Fibroblast of lung (primary cell): ENCODE results near the gene FBXO47. TPM values are rescaled to one million over a fixed set of nuclear protein-coding genes. Genes with fewer than 3 reads are reported as not detected.

Source experiments
- DNase-seq, 2 donors: peaks; one replicate each; pipeline versions ENCODE4 v3.0.0 to v3.0.0-alpha.2; 2010; ENCODE audit warnings: low read depth in 2 of 2
- H2AFZ ChIP-seq: 2 replicates; pipeline ENCODE4 v1.5.1; 2012; ENCODE audit warnings: low read length, control low read depth, inconsistent platforms
- H3K27ac ChIP-seq: 2 replicates; pipeline ENCODE4 v1.5.1; 2011; ENCODE audit warnings: low read length, control low read depth; ENCODE audit not compliant: insufficient read depth
- H3K27me3 ChIP-seq: 2 replicates; pipeline ENCODE4 v1.5.1; 2011; ENCODE audit warnings: mild to moderate bottlenecking, low read length; ENCODE audit not compliant: control insufficient read depth, insufficient read depth
- H3K36me3 ChIP-seq: 2 replicates; pipeline ENCODE4 v1.5.1; 2011; ENCODE audit warnings: low read length; ENCODE audit not compliant: control insufficient read depth, insufficient read depth
- H3K4me1 ChIP-seq: 2 replicates; pipeline ENCODE4 v1.5.1; 2011; ENCODE audit warnings: low read length; ENCODE audit not compliant: control insufficient read depth, insufficient read depth; ENCODE audit errors: extremely low read depth
- H3K4me2 ChIP-seq: 2 replicates; pipeline ENCODE4 v1.5.1; 2011; ENCODE audit warnings: low read length, control low read depth; ENCODE audit not compliant: insufficient read depth; ENCODE audit errors: extremely low read depth
- H3K4me3 ChIP-seq, 4 experiments: fragments of 200-600 bp in 1 of 4; sonication (generic) in 1 of 4; replicated peaks in 1 of 4; 2 replicates each; pipeline ENCODE4 v1.5.1; 2011 to 2016; ENCODE audit warnings: low read length in 4 of 4, low read depth in 3 of 4, mild to moderate bottlenecking in 3 of 4, control low read depth in 2 of 4, inconsistent platforms in 1 of 4, mixed read lengths in 1 of 4; ENCODE audit not compliant: insufficient read depth in 1 of 4; ENCODE audit errors: control extremely low read depth in 1 of 4
- H3K79me2 ChIP-seq: 2 replicates; pipeline ENCODE4 v1.5.1; 2012; ENCODE audit warnings: mild to moderate bottlenecking, low read length, inconsistent platforms; ENCODE audit not compliant: control insufficient read depth, insufficient read depth
- H3K9ac ChIP-seq: 2 replicates; pipeline ENCODE4 v1.5.1; 2011; ENCODE audit warnings: mild to moderate bottlenecking, low read length, control low read depth; ENCODE audit not compliant: insufficient read depth
- H3K9me3 ChIP-seq: 2 replicates; pipeline ENCODE4 v1.5.1; 2012; ENCODE audit warnings: low read depth, low read length; ENCODE audit not compliant: control insufficient read depth, insufficient read depth
- H4K20me1 ChIP-seq: 2 replicates; pipeline ENCODE4 v1.5.1; 2011; ENCODE audit warnings: low read length; ENCODE audit not compliant: control insufficient read depth, insufficient read depth; ENCODE audit errors: extremely low read depth
- EZH2 ChIP-seq: IDR thresholded peaks from 2 replicates; pipeline ENCODE4 v1.5.1; 2012; ENCODE audit warnings: low read length, control low read depth, mild to moderate bottlenecking; ENCODE audit errors: missing control alignments
- polyA plus RNA-seq, 2 donors: library from polyadenylated mRNA; depleted of rRNA in 1 of 2; stranded (reverse) in 1 of 2; unstranded in 1 of 2; fragments of >200 nt; gene quantifications; 2 replicates each; pipeline ENCODE4 v1.2.1, GENCODE V29; 2011 to 2012; ENCODE audit warnings: missing spikeins in 1 of 2
- total RNA-seq: library from RNA; depleted of rRNA; stranded (reverse); fragments of >200 nt; gene quantifications from 2 replicates; pipeline ENCODE4 v1.2.1, GENCODE V29; 2014
- TF ChIP-seq, protein P1 (sequence below), 2 donors: IDR thresholded peaks in 1 of 2; conservative IDR thresholded peaks in 1 of 2; 1 replicate in 1 of 2; 2 replicates in 1 of 2; pipeline ENCODE4 v1.5.1; 2011 to 2012; ENCODE audit warnings: low read length in 2 of 2, control low read depth in 1 of 2, inconsistent platforms in 1 of 2, low read depth in 1 of 2, mild to moderate bottlenecking in 1 of 2

FBXO47 gene
- total and polyA plus RNA-seq, 2 donors (not counting 1 experiment from before 2014, with no cell fraction given), result 0.05 to 0.17 TPM

DNA sequence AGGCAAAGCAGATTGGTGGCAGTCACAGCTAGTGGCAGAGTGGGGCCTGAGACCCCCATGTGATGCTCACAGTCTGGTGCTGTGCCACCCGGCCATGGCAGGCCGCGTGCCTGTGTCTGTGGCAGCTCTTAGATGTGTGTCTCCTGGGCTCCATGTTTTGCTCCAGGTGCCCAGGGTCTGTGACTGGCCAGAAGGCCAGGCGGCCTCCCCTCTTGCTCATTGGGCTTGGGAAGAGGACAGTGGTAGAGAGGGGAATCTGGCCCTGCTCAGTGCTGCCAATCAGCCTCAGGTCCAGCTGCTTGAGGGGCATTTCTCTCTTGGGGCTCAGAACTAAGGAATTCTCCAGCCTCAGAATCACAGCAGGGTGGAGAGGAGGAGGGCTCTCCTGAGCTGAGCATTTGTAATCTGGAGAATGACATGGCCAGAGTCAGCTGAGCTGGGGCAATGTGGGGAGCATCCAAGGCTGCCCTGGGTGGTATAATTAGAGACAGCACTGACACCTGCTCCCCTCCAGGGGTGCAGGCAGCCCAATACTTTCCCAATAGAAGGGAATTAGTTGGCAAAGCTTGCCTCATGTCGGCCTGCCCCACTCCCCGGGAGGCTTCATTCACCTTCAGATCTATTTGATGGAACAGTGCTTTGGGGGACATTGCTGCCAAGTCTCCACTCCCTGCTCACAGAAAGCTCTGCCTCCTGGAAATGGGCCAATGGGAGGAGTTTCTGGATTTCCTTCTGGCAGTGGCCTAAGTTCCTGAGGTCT lies 44.5 kb downstream of the FBXO47 start:
- Histone ChIP-seq H3K9ac (no peak overlapping the region), H4K20me1 (no peaks in the 10 kb centered on the region), H3K4me3 (no peak overlapping the region), H3K79me2 (no peaks in the 10 kb centered on the region), H3K4me2 (no peak overlapping the region), H3K27me3 (no peaks in the 10 kb centered on the region), H3K9me3 (no peaks in the 10 kb centered on the region), H3K4me1 (peaks cover 28% of the 10 kb centered on the region), H2AFZ (no peak overlapping the region), H3K27ac (peak overlapping the region; percentile 18), H3K36me3 (peaks cover 21% of the 10 kb centered on the region)
- DNase-seq, result peak; percentile 65 to 80
- no peak for TF ChIP-seq EZH2
- TF ChIP-seq, protein P1, sequence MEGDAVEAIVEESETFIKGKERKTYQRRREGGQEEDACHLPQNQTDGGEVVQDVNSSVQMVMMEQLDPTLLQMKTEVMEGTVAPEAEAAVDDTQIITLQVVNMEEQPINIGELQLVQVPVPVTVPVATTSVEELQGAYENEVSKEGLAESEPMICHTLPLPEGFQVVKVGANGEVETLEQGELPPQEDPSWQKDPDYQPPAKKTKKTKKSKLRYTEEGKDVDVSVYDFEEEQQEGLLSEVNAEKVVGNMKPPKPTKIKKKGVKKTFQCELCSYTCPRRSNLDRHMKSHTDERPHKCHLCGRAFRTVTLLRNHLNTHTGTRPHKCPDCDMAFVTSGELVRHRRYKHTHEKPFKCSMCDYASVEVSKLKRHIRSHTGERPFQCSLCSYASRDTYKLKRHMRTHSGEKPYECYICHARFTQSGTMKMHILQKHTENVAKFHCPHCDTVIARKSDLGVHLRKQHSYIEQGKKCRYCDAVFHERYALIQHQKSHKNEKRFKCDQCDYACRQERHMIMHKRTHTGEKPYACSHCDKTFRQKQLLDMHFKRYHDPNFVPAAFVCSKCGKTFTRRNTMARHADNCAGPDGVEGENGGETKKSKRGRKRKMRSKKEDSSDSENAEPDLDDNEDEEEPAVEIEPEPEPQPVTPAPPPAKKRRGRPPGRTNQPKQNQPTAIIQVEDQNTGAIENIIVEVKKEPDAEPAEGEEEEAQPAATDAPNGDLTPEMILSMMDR (conservative IDR thresholded peaks at IDR 0.05 in 1 of 2, IDR thresholded peaks at IDR 0.05 in 1 of 2; ENCODE audit: low read depth in 1 of 2, low read length in 2 of 2), result no peak

DNA sequence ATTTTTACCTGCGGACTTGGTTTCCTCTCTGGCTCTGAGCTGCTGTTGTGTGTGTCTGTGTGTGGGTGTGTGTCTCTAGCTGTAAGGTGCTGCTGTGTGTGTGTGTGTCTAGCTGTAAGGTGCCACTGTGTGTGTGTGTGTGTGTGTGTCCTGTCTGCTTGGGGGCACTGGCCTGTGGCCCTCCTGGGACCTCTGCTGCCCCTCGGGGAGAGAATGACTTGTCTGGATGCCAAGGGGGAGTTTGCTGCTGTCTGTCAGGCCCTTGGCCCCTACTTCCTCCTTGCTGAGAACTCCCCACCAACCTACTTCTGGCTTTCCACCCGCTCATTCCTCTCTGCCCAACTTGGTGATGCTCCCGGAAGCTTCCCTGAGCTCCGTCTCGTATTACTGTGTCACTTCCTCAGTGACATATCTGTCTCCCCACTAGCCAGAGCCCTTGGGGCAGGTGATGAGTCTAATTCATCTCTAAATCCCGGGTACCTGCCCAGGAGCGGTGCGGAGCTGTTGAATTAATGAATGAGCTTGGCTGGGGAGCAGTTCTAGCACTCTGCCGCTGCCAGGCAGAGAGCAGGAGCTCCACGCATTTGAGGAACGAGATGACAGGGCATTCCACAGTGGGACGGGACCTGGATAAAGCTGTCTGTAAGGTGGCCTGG lies 45.3 kb downstream of the FBXO47 start:
- Histone ChIP-seq H3K27ac (peak overlapping the region; percentile 18), H3K27me3 (no peaks in the 10 kb centered on the region), H3K36me3 (peaks cover 22% of the 10 kb centered on the region), H3K79me2 (no peaks in the 10 kb centered on the region), H3K4me1 (peaks cover 28% of the 10 kb centered on the region), H2AFZ (no peak overlapping the region), H3K4me2 (no peak overlapping the region), H4K20me1 (no peaks in the 10 kb centered on the region), H3K9ac (no peak overlapping the region), H3K4me3 (no peak overlapping the region), H3K9me3 (no peaks in the 10 kb centered on the region)
- TF ChIP-seq EZH2, result no peak
- TF ChIP-seq, protein P1 (conservative IDR thresholded peaks at IDR 0.05 in 1 of 2, IDR thresholded peaks at IDR 0.05 in 1 of 2; ENCODE audit: low read depth in 1 of 2, low read length in 2 of 2), result no peak
- no peak for DNase-seq

DNA sequence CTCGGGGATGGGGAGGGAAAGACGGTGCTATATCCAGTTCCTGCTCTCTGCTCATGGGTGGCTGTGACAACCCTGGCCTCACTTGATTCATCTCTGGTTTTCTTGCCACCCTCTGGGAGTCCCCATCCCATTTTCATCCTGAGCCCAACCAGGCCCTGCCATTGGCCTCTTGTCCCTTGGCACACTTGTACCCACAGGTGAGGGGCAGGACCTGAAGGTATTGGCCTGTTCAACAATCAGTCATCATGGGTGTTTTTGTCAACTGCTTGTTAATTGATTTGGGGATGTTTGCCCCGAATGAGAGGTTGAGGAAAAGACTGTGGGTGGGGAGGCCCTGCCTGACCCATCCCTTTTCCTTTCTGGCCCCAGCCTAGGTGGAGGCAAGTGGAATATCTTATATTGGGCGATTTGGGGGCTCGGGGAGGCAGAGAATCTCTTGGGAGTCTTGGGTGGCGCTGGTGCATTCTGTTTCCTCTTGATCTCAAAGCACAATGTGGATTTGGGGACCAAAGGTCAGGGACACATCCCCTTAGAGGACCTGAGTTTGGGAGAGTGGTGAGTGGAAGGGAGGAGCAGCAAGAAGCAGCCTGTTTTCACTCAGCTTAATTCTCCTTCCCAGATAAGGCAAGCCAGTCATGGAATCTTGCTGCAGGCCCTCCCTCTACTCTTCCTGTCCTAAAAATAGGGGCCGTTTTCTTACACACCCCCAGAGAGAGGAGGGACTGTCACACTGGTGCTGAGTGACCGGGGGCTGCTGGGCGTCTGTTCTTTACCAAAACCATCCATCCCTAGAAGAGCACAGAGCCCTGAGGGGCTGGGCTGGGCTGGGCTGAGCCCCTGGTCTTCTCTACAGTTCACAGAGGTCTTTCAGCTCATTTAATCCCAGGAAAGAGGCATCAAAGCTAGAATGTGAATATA lies 46.6 kb downstream of the FBXO47 start:
- TF ChIP-seq, protein P1 (conservative IDR thresholded peaks at IDR 0.05 in 1 of 2, IDR thresholded peaks at IDR 0.05 in 1 of 2; ENCODE audit: low read depth in 1 of 2, low read length in 2 of 2), result no peak
- no peak for TF ChIP-seq EZH2
- H3K9me3 ChIP-seq, result no peaks in the 10 kb centered on the region
- no peak overlapping the region for H3K4me2 ChIP-seq
- no peak overlapping the region for H3K27ac ChIP-seq
- H2AFZ ChIP-seq, result no peak overlapping the region
- no peaks in the 10 kb centered on the region for H4K20me1 ChIP-seq
- no peaks in the 10 kb centered on the region for H3K27me3 ChIP-seq
- DNase-seq, result no peak
- peaks cover 22% of the 10 kb centered on the region for H3K4me1 ChIP-seq
- no peak overlapping the region for H3K4me3 ChIP-seq
- no peak overlapping the region for H3K9ac ChIP-seq
- H3K79me2 ChIP-seq, result no peaks in the 10 kb centered on the region
- H3K36me3 ChIP-seq, result peaks cover 28% of the 10 kb centered on the region
